ENCODE measurements around the gene CLASP2.

GRCh38 chr3:33579178-33579510, 138.9 kb downstream of the CLASP2 start:
- no peak for TF ChIP-seq CTCF (IDR thresholded peaks at IDR 0.05)
- no peak for TF ChIP-seq POLR2A (IDR thresholded peaks at IDR 0.05)

Data from thyroid gland (tissue), 4 donors.